ENCODE results near the gene TSC22D1.

- TF ChIP-seq CTCF (IDR thresholded peaks at IDR 0.05; ENCODE audit: low read length) (no peak), EZH2 (optimal IDR thresholded peaks at IDR 0.05; ENCODE audit: low read depth, low read length) (no peak)
These were observed 153.1 kb downstream of the TSC22D1 start for GRCh38 chr13:44422755-44423643.

Measured in MM.1S (cell line).